Measurements from ENCODE around the gene ABCA8. TPM values are rescaled to one million over a fixed set of nuclear protein-coding genes. Genes with fewer than 3 reads are reported as not detected.

The ABCA8 gene
- polyA plus RNA-seq, 3 donors: not detected

DNA sequence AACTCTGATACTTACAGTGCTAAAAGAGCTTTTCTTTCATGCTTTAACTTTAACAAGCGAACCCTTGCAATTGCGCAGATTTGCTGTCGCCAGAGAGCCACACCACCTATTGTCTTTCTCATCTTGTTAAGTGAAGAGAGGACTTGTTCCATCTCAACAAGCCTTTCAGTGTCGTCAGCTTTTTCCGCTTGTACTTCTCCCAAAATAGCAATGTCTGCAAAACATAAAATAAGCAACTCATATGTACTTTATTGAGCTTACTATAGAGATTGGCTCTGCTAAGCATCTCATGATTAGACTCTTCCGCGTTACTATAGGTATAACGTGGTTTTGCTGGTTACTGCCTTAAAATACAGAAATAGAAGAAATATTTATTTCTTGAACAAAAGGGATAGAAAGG lies 51.9 kb downstream of the ABCA8 start:
- H3K36me3 Mint-ChIP-seq: no peaks in the 10 kb centered on the region
- no peak overlapping the region for H3K4me3 Mint-ChIP-seq
- intact Hi-C loops (cut with micrococcal nuclease): no loop called here
- Histone ChIP-seq H3K4me2 (replicated peaks; ENCODE audit: extremely low read depth, low read length, poor library complexity, severe bottlenecking) (no peak overlapping the region), H3K4me3 (replicated peaks in 1 of 3; ENCODE audit: low read depth in 2 of 3, low read length in 3 of 3) (no peak overlapping the region), H2AFZ (ENCODE audit: insufficient read depth, low read depth, low read length, poor library complexity, severe bottlenecking) (peak overlapping the region; percentile 11), H3K27ac (ENCODE audit: low read depth in 1 of 2, low read length in 2 of 2) (no peak overlapping the region), H3K79me2 (ENCODE audit: insufficient read depth, low read length) (no peaks in the 10 kb centered on the region), H3K27me3 (ENCODE audit: control insufficient read depth in 2 of 2, insufficient read depth in 2 of 2, low read length in 2 of 2) (no peaks in the 10 kb centered on the region), H4K20me1 (ENCODE audit: insufficient read depth, low read length) (no peaks in the 10 kb centered on the region), H3K4me1 (ENCODE audit: control insufficient read depth in 1 of 2, insufficient read depth in 2 of 2, low read length in 2 of 2) (no peaks in the 10 kb centered on the region), H3K36me3 (replicated peaks in 1 of 2; ENCODE audit: control insufficient read depth in 1 of 2, insufficient read depth in 2 of 2, low read length in 2 of 2) (no peaks in the 10 kb centered on the region), H3K9ac (ENCODE audit: insufficient read depth, low read length, poor library complexity, severe bottlenecking) (no peak overlapping the region), H3K9me3 (replicated peaks in 1 of 2; ENCODE audit: control insufficient read depth in 1 of 2, insufficient read depth in 1 of 2, low read length in 2 of 2) (no peaks in the 10 kb centered on the region)
- peaks cover 0 to 8% (median 6%) of the 10 kb centered on the region in 7 donors for H3K9me3 Mint-ChIP-seq
- H3K27ac Mint-ChIP-seq: no peak overlapping the region
- TF ChIP-seq, protein P1, sequence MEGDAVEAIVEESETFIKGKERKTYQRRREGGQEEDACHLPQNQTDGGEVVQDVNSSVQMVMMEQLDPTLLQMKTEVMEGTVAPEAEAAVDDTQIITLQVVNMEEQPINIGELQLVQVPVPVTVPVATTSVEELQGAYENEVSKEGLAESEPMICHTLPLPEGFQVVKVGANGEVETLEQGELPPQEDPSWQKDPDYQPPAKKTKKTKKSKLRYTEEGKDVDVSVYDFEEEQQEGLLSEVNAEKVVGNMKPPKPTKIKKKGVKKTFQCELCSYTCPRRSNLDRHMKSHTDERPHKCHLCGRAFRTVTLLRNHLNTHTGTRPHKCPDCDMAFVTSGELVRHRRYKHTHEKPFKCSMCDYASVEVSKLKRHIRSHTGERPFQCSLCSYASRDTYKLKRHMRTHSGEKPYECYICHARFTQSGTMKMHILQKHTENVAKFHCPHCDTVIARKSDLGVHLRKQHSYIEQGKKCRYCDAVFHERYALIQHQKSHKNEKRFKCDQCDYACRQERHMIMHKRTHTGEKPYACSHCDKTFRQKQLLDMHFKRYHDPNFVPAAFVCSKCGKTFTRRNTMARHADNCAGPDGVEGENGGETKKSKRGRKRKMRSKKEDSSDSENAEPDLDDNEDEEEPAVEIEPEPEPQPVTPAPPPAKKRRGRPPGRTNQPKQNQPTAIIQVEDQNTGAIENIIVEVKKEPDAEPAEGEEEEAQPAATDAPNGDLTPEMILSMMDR (IDR thresholded peaks at IDR 0.05): no peak
- no peak for DNase-seq
- H3K4me1 Mint-ChIP-seq: no peaks in the 10 kb centered on the region
- H3K27me3 Mint-ChIP-seq (ENCODE audit: low read depth in 3 of 3): no peaks in the 10 kb centered on the region
- no CpG with 5 or more reads among the region's 8 CpGs for WGBS (ENCODE audit: insufficient coverage)

DNA sequence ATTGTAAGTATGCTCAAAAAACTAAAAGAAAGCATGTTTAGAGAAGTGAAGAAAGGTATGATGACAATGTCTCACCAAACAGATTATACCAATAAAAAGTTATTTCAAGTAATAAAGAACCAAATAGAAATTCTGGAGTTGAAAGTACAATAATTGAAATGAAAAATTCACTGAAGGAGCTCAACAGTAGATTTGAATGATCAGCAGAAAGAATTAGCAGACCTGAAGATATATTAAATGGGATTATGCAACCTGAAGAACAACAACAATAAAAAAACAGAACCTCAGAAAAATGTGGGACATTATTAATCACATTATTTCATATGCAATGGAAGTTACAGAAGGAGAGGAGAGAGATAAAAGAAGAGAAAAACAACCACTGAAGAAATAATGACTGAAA lies 57.6 kb downstream of the ABCA8 start:
- H3K4me2 ChIP-seq (replicated peaks; ENCODE audit: extremely low read depth, low read length, poor library complexity, severe bottlenecking): no peak overlapping the region
- peaks cover 0 to 3% of the 10 kb centered on the region in 2 donors for H3K9me3 ChIP-seq (replicated peaks in 1 of 2; ENCODE audit: control insufficient read depth in 1 of 2, insufficient read depth in 1 of 2, low read length in 2 of 2)
- H3K9ac ChIP-seq (ENCODE audit: insufficient read depth, low read length, poor library complexity, severe bottlenecking): no peak overlapping the region
- no peaks in the 10 kb centered on the region for H4K20me1 ChIP-seq (ENCODE audit: insufficient read depth, low read length)
- H3K4me1 ChIP-seq (ENCODE audit: control insufficient read depth in 1 of 2, insufficient read depth in 2 of 2, low read length in 2 of 2): no peaks in the 10 kb centered on the region
- H3K27ac ChIP-seq (ENCODE audit: low read depth in 1 of 2, low read length in 2 of 2): no peak overlapping the region
- Mint-ChIP-seq H3K27me3 (ENCODE audit: low read depth in 3 of 3) (peaks cover 0 to 3% (median 0%) of the 10 kb centered on the region in 3 donors), H3K4me3 (no peak overlapping the region), H3K36me3 (no peaks in the 10 kb centered on the region), H3K9me3 (peaks cover 5 to 17% (median 12%) of the 10 kb centered on the region in 7 donors), H3K27ac (no peak overlapping the region), H3K4me1 (no peaks in the 10 kb centered on the region)
- no peaks in the 10 kb centered on the region for H3K79me2 ChIP-seq (ENCODE audit: insufficient read depth, low read length)
- no peak for DNase-seq
- no peaks in the 10 kb centered on the region for H3K36me3 ChIP-seq (replicated peaks in 1 of 2; ENCODE audit: control insufficient read depth in 1 of 2, insufficient read depth in 2 of 2, low read length in 2 of 2)
- no peaks in the 10 kb centered on the region for H3K27me3 ChIP-seq (ENCODE audit: control insufficient read depth in 2 of 2, insufficient read depth in 2 of 2, low read length in 2 of 2)
- H3K4me3 ChIP-seq (replicated peaks in 1 of 3; ENCODE audit: low read depth in 2 of 3, low read length in 3 of 3): no peak overlapping the region
- intact Hi-C loops (cut with micrococcal nuclease): no loop called here
- H2AFZ ChIP-seq (ENCODE audit: insufficient read depth, low read depth, low read length, poor library complexity, severe bottlenecking): no peak overlapping the region
- TF ChIP-seq, protein P1 (IDR thresholded peaks at IDR 0.05): no peak
